ENCODE data around the gene XPO6. TPM values are rescaled to one million over a fixed set of nuclear protein-coding genes. Genes with fewer than 3 reads are reported as not detected.
A peak's percentile ranks its signal among the peaks of the same experiment; 100 is the strongest.

XPO6 gene
- total RNA-seq, 1 experiment from 2014 or later: 135 TPM

GRCh38 chr16:28182801-28183200, 29.0 kb downstream of the XPO6 start:
- Histone ChIP-seq H3K4me3 (ENCODE audit: low read depth in 2 of 2, low read length in 2 of 2) (no peak overlapping the region), H3K27ac (ENCODE audit: low read length) (no peak overlapping the region), H3K36me3 (ENCODE audit: control insufficient read depth, insufficient read depth, low read length) (no peaks in the 10 kb centered on the region), H3K4me1 (ENCODE audit: control insufficient read depth, insufficient read depth, low read length) (peaks cover 29% of the 10 kb centered on the region), H3K9me3 (ENCODE audit: control insufficient read depth, insufficient read depth, low read depth, low read length) (no peaks in the 10 kb centered on the region), H3K27me3 (ENCODE audit: control insufficient read depth, insufficient read depth, low read length) (no peaks in the 10 kb centered on the region)
- TF ChIP-seq CTCF (IDR thresholded peaks at IDR 0.05) (no peak), REST (IDR thresholded peaks at IDR 0.05; ENCODE audit: insufficient read depth in 1 of 2, low read depth in 2 of 2, low read length in 1 of 2) (no peak), TCF7L2 (IDR thresholded peaks at IDR 0.05; ENCODE audit: low read depth, low read length) (no peak), POLR2AphosphoS5 (IDR thresholded peaks at IDR 0.05; ENCODE audit: low read depth, low read length) (no peak)
- CTCF ChIA-PET: no interaction called here
- intact Hi-C loops (cut with micrococcal nuclease; ENCODE audit: unreplicated experiment): no loop called here
- BruUV-seq (replicated peaks): no TSS peak
- DNase-seq (ENCODE audit: low read depth, low spot score) (no peak), ATAC-seq (no peak)
- in situ Hi-C loops (cut with HindIII; ENCODE audit: low pct_unique_long_range_greater_than_20kb, low sequenced_read_pairs): no loop called here
- POLR2A ChIA-PET: no interaction called here

- Histone ChIP-seq H3K27ac (ENCODE audit: low read length) (0 out of 2 replicates have a peak overlapping the region, but pooled peaks have one; percentile 3), H3K27me3 (ENCODE audit: control insufficient read depth, insufficient read depth, low read length) (no peaks in the 10 kb centered on the region), H3K36me3 (ENCODE audit: control insufficient read depth, insufficient read depth, low read length) (peaks cover 1% of the 10 kb centered on the region; the same call in 1 of the 2 replicates), H3K4me3 (ENCODE audit: low read depth in 2 of 2, low read length in 2 of 2) (no peak overlapping the region), H3K4me1 (ENCODE audit: control insufficient read depth, insufficient read depth, low read length) (peaks cover 29% of the 10 kb centered on the region), H3K9me3 (ENCODE audit: control insufficient read depth, insufficient read depth, low read depth, low read length) (no peaks in the 10 kb centered on the region)
- CTCF ChIA-PET: no interaction called here
- in situ Hi-C loops (cut with HindIII; ENCODE audit: low pct_unique_long_range_greater_than_20kb, low sequenced_read_pairs): no loop called here
- BruUV-seq (replicated peaks): no TSS peak
- TF ChIP-seq POLR2AphosphoS5 (IDR thresholded peaks at IDR 0.05; ENCODE audit: low read depth, low read length) (no peak), CTCF (IDR thresholded peaks at IDR 0.05) (no peak), SIN3A (IDR thresholded peaks at IDR 0.05; ENCODE audit: borderline replicate concordance, insufficient read depth, low read depth, low read length) (no peak), TCF7L2 (IDR thresholded peaks at IDR 0.05; ENCODE audit: low read depth, low read length) (no peak), REST (IDR thresholded peaks at IDR 0.05; ENCODE audit: insufficient read depth in 1 of 2, low read depth in 2 of 2, low read length in 1 of 2) (no peak)
- ATAC-seq (peak; percentile 40; the same call in 1 of the 2 replicates), DNase-seq (ENCODE audit: low read depth, low spot score) (no peak)
- POLR2A ChIA-PET: interaction anchor here (0.6 kb wide), 1 partner anchor 27 kb away, joined by 3 read pairs; no protein-coding TSS in a partner anchor
- intact Hi-C loops (cut with micrococcal nuclease; ENCODE audit: unreplicated experiment): no loop called here
Measured at GRCh38 chr16:28182183-28182582, 29.6 kb downstream of the XPO6 start.

Data from Panc1 (cell line).